GM12891 (cell line): ENCODE measurements around the gene ZDHHC4.

Experiments used
- POLR2AphosphoS5 ChIP-seq: IDR thresholded peaks from 2 replicates; pipeline ENCODE4 v1.6.1; 2011; ENCODE audit warnings: low read depth, low read length, control low read depth
- TAF1 ChIP-seq: IDR thresholded peaks from 2 replicates; pipeline ENCODE4 v1.6.1; 2011; ENCODE audit warnings: low read depth, low read length, control low read depth

- TF ChIP-seq POLR2AphosphoS5 (no peak), TAF1 (no peak)
Observed at GRCh38 chr7:6619961-6620360, 42.7 kb downstream of the ZDHHC4 start.
